GM19397 (cell line): ENCODE data around the gene ZNRF2.
"Not testable (repeated sequence)": the region's sequence is repeated elsewhere in the genome, so short reads cannot be mapped to it uniquely, and the experiment has no call there.

Experiments
- ATAC-seq: cut with Tn5 transposase; IDR thresholded peaks from one replicate; pipeline ENCODE4 v1.9.1; 2021; ENCODE audit warnings: mild to moderate bottlenecking, moderate library complexity; ENCODE audit not compliant: unreplicated experiment

Gene ZNRF2

GRCh38 chr7:30260246-30260768, 24.1 kb upstream of the ZNRF2 start:
- no peak for ATAC-seq

- no peak for ATAC-seq
Measured at GRCh38 chr7:30263090-30263710, 21.2 kb upstream of the ZNRF2 start.

GRCh38 chr7:30264052-30264451, 20.3 kb upstream of the ZNRF2 start:
- ATAC-seq, result no peak

GRCh38 chr7:30265189-30265588, 19.2 kb upstream of the ZNRF2 start:
- ATAC-seq, result not testable (repeated sequence)

GRCh38 chr7:30266686-30267085, 17.7 kb upstream of the ZNRF2 start:
- ATAC-seq, result no peak

- no peak for ATAC-seq
Measured at GRCh38 chr7:30268586-30268985, 15.8 kb upstream of the ZNRF2 start.

GRCh38 chr7:30269490-30269889, 14.9 kb upstream of the ZNRF2 start:
- no peak for ATAC-seq

GRCh38 chr7:30270921-30271320, 13.5 kb upstream of the ZNRF2 start:
- no peak for ATAC-seq

- no peak for ATAC-seq
Measured at GRCh38 chr7:30272126-30272525, 12.3 kb upstream of the ZNRF2 start.

GRCh38 chr7:30273552-30273951, 10.8 kb upstream of the ZNRF2 start:
- no peak for ATAC-seq

- no peak for ATAC-seq
Measured at GRCh38 chr7:30274641-30275040, 9.8 kb upstream of the ZNRF2 start.

- ATAC-seq, result no peak
Measured at GRCh38 chr7:30276203-30276900, 8.0 kb upstream of the ZNRF2 start.

- no peak for ATAC-seq
Measured at GRCh38 chr7:30278376-30278775, 6.0 kb upstream of the ZNRF2 start.

GRCh38 chr7:30278849-30279652, 5.3 kb upstream of the ZNRF2 start:
- no peak for ATAC-seq

- ATAC-seq, result no peak
Measured at GRCh38 chr7:30279653-30279904, 4.8 kb upstream of the ZNRF2 start.

- ATAC-seq, result no peak
Measured at GRCh38 chr7:30280631-30281030, 3.8 kb upstream of the ZNRF2 start.

- ATAC-seq, result no peak
Measured at GRCh38 chr7:30281263-30281662, 3.1 kb upstream of the ZNRF2 start.

- ATAC-seq, result no peak
Measured at GRCh38 chr7:30281791-30282190, 2.6 kb upstream of the ZNRF2 start.

GRCh38 chr7:30282735-30283134, 1.7 kb upstream of the ZNRF2 start:
- ATAC-seq, result no peak

GRCh38 chr7:30285067-30285535, 704 bp downstream of the ZNRF2 start:
- peak; percentile 24 for ATAC-seq

- peak; percentile 11 for ATAC-seq
Measured at GRCh38 chr7:30285536-30286284, 1.3 kb downstream of the ZNRF2 start.
